ENCODE data around the gene SLIT1.

DNA sequence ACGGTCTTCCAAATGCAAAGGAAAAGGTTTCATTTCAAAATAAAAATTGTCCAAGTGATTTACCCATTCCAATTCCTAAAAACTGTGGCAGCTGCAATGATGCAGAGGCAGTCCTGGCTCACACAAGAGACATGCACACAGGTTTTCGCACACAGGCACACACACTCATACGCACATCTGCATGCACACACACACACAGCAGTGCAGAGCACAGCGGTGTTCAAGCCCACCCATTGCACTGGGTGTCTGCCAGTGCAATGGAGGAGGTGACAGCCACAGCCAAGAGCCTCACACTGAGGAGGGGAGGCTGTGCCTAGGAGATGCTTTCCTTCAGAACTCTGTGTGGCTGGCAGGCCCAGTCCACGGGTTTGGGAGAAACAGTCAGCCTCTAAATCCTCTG, 123.7 kb downstream of the SLIT1 start:
- TF ChIP-seq POLR2A (IDR thresholded peaks at IDR 0.05; ENCODE audit: control extremely low read depth in 1 of 2, low read depth in 2 of 2, low read length in 2 of 2) (no peak), BRCA1 (IDR thresholded peaks at IDR 0.05; ENCODE audit: low read depth, low read length) (no peak), CEBPB (IDR thresholded peaks at IDR 0.05; ENCODE audit: low read depth, low read length) (no peak), MAX (IDR thresholded peaks at IDR 0.05) (no peak), TCF12 (IDR thresholded peaks at IDR 0.05; ENCODE audit: low read depth, low read length) (no peak), CTCF (IDR thresholded peaks at IDR 0.05; ENCODE audit: control extremely low read depth in 1 of 3, insufficient read depth in 1 of 3, low read depth in 1 of 3, low read length in 3 of 3) (no peak), RNF2 (IDR thresholded peaks at IDR 0.05; ENCODE audit: borderline replicate concordance, low read depth, low read length, missing control alignments, poor library complexity, severe bottlenecking) (no peak), TAF1 (IDR thresholded peaks at IDR 0.05; ENCODE audit: low read depth, low read length) (no peak), POLR2AphosphoS5 (IDR thresholded peaks at IDR 0.05; ENCODE audit: low read depth, low read length) (no peak), GABPA (IDR thresholded peaks at IDR 0.05; ENCODE audit: borderline replicate concordance, insufficient read depth, low read length) (no peak), EP300 (IDR thresholded peaks at IDR 0.05; ENCODE audit: borderline replicate concordance in 1 of 2, low read depth in 2 of 2, low read length in 2 of 2) (no peak)
- TF ChIP-seq, protein P1, sequence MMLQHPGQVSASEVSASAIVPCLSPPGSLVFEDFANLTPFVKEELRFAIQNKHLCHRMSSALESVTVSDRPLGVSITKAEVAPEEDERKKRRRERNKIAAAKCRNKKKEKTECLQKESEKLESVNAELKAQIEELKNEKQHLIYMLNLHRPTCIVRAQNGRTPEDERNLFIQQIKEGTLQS (IDR thresholded peaks at IDR 0.05; ENCODE audit: insufficient read depth, low read depth, low read length), result no peak

All from H1 (cell line).